Measurements from ENCODE around the gene LDHAL6B. TPM values are rescaled to one million over a fixed set of nuclear protein-coding genes. Genes with fewer than 3 reads are reported as not detected.

The LDHAL6B gene
- total RNA-seq, 1 experiment from 2014 or later: not detected

DNA sequence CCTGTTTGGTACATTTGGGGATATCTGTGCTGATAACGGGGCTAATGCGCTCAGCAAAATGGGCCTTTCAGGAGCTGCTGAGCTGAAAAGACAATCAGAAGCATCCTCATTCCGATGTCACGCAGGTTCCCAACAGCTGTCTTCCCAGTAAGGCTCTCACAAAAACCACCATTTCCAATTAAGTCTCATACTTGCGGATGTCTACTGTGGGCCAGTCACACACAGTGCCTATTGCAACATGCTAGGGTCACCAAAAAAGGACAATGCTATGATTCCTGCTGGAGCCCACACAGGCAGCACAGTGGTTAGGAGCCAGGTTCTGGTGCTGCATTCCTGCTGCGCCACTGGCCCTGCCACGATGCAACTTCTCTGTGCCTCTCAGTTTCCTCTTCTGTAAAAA lies 16.4 kb upstream of the LDHAL6B start:
- no peak overlapping the region for H3K4me3 Mint-ChIP-seq
- TF ChIP-seq SMAD4 (CRISPR knock-in tag; IDR thresholded peaks at IDR 0.05): no peak
- TF ChIP-seq HMGA2 (CRISPR knock-in tag; IDR thresholded peaks at IDR 0.05): no peak
- TF ChIP-seq E2F1 (CRISPR knock-in tag; IDR thresholded peaks at IDR 0.05): no peak
- TF ChIP-seq GABPB1 (CRISPR knock-in tag; IDR thresholded peaks at IDR 0.05): no peak
- TF ChIP-seq NR1H2 (CRISPR knock-in tag; IDR thresholded peaks at IDR 0.05): no peak
- no peak for TF ChIP-seq GTF2I (CRISPR knock-in tag; conservative IDR thresholded peaks at IDR 0.05)
- TF ChIP-seq, protein P1, sequence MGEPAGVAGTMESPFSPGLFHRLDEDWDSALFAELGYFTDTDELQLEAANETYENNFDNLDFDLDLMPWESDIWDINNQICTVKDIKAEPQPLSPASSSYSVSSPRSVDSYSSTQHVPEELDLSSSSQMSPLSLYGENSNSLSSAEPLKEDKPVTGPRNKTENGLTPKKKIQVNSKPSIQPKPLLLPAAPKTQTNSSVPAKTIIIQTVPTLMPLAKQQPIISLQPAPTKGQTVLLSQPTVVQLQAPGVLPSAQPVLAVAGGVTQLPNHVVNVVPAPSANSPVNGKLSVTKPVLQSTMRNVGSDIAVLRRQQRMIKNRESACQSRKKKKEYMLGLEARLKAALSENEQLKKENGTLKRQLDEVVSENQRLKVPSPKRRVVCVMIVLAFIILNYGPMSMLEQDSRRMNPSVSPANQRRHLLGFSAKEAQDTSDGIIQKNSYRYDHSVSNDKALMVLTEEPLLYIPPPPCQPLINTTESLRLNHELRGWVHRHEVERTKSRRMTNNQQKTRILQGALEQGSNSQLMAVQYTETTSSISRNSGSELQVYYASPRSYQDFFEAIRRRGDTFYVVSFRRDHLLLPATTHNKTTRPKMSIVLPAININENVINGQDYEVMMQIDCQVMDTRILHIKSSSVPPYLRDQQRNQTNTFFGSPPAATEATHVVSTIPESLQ (CRISPR knock-in tag; IDR thresholded peaks at IDR 0.05): no peak
- TF ChIP-seq OVOL2 (CRISPR knock-in tag; IDR thresholded peaks at IDR 0.05; ENCODE audit: borderline replicate concordance): no peak
- TF ChIP-seq, protein P2, sequence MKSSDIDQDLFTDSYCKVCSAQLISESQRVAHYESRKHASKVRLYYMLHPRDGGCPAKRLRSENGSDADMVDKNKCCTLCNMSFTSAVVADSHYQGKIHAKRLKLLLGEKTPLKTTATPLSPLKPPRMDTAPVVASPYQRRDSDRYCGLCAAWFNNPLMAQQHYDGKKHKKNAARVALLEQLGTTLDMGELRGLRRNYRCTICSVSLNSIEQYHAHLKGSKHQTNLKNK (CRISPR knock-in tag; IDR thresholded peaks at IDR 0.05): no peak
- no peak for TF ChIP-seq ZNF416 (CRISPR knock-in tag; IDR thresholded peaks at IDR 0.05)
- no peak for TF ChIP-seq JUN (CRISPR knock-in tag; IDR thresholded peaks at IDR 0.05)
- H3K9me3 Mint-ChIP-seq: peaks cover 10% of the 10 kb centered on the region
- H3K27ac Mint-ChIP-seq: no peak overlapping the region
- ChIA-PET CTCF (interaction anchor here (1.0 kb wide), 1 partner anchor 317 kb away, joined by 3 read pairs; no protein-coding TSS in a partner anchor), POLR2A (no interaction called here)
- no peaks in the 10 kb centered on the region for H3K4me1 Mint-ChIP-seq
- DNase-seq (ENCODE audit: low spot score) (no peak), ATAC-seq (no peak)
- peaks cover 58% of the 10 kb centered on the region for H3K36me3 Mint-ChIP-seq
- no peaks in the 10 kb centered on the region for H3K27me3 Mint-ChIP-seq (ENCODE audit: low read depth)

DNA sequence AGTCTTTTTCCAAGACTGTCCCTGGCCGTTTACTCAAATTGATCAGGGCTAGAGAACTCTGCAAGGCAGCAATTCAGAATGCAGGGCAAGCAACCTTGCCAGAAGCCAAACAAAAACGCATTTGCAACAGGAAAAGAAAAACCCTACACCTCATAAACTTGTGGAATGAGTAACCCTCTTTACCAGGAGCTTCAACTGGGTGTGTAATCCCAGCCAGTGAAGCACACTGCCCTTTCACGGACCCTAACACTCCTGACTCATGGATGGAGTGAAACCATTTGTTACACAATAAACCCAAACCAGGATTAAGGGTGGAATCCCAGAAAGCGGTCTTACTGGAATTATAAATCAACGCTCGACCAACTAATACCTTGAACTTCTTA lies 14.8 kb upstream of the LDHAL6B start:
- Mint-ChIP-seq H3K4me3 (no peak overlapping the region), H3K9me3 (peaks cover 10% of the 10 kb centered on the region), H3K27ac (no peak overlapping the region), H3K4me1 (no peaks in the 10 kb centered on the region), H3K36me3 (peaks cover 62% of the 10 kb centered on the region), H3K27me3 (ENCODE audit: low read depth) (no peaks in the 10 kb centered on the region)
- ChIA-PET POLR2A (interaction anchor here (1.3 kb wide), 1 partner anchor 8 kb away, joined by 7 read pairs; no protein-coding TSS in a partner anchor), CTCF (no interaction called here)
- ATAC-seq (no peak), DNase-seq (ENCODE audit: low spot score) (no peak)
- TF ChIP-seq CTCF (IDR thresholded peaks at IDR 0.05): no peak
- TF ChIP-seq ZBTB21 (CRISPR knock-in tag; IDR thresholded peaks at IDR 0.05; ENCODE audit: borderline replicate concordance): no peak
- TF ChIP-seq, protein P3, sequence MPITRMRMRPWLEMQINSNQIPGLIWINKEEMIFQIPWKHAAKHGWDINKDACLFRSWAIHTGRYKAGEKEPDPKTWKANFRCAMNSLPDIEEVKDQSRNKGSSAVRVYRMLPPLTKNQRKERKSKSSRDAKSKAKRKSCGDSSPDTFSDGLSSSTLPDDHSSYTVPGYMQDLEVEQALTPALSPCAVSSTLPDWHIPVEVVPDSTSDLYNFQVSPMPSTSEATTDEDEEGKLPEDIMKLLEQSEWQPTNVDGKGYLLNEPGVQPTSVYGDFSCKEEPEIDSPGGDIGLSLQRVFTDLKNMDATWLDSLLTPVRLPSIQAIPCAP (CRISPR knock-in tag; IDR thresholded peaks at IDR 0.05): no peak
- TF ChIP-seq, protein P4, sequence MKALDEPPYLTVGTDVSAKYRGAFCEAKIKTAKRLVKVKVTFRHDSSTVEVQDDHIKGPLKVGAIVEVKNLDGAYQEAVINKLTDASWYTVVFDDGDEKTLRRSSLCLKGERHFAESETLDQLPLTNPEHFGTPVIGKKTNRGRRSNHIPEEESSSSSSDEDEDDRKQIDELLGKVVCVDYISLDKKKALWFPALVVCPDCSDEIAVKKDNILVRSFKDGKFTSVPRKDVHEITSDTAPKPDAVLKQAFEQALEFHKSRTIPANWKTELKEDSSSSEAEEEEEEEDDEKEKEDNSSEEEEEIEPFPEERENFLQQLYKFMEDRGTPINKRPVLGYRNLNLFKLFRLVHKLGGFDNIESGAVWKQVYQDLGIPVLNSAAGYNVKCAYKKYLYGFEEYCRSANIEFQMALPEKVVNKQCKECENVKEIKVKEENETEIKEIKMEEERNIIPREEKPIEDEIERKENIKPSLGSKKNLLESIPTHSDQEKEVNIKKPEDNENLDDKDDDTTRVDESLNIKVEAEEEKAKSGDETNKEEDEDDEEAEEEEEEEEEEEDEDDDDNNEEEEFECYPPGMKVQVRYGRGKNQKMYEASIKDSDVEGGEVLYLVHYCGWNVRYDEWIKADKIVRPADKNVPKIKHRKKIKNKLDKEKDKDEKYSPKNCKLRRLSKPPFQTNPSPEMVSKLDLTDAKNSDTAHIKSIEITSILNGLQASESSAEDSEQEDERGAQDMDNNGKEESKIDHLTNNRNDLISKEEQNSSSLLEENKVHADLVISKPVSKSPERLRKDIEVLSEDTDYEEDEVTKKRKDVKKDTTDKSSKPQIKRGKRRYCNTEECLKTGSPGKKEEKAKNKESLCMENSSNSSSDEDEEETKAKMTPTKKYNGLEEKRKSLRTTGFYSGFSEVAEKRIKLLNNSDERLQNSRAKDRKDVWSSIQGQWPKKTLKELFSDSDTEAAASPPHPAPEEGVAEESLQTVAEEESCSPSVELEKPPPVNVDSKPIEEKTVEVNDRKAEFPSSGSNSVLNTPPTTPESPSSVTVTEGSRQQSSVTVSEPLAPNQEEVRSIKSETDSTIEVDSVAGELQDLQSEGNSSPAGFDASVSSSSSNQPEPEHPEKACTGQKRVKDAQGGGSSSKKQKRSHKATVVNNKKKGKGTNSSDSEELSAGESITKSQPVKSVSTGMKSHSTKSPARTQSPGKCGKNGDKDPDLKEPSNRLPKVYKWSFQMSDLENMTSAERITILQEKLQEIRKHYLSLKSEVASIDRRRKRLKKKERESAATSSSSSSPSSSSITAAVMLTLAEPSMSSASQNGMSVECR (CRISPR knock-in tag; IDR thresholded peaks at IDR 0.05; ENCODE audit: borderline replicate concordance): no peak
- TF ChIP-seq, protein P5, sequence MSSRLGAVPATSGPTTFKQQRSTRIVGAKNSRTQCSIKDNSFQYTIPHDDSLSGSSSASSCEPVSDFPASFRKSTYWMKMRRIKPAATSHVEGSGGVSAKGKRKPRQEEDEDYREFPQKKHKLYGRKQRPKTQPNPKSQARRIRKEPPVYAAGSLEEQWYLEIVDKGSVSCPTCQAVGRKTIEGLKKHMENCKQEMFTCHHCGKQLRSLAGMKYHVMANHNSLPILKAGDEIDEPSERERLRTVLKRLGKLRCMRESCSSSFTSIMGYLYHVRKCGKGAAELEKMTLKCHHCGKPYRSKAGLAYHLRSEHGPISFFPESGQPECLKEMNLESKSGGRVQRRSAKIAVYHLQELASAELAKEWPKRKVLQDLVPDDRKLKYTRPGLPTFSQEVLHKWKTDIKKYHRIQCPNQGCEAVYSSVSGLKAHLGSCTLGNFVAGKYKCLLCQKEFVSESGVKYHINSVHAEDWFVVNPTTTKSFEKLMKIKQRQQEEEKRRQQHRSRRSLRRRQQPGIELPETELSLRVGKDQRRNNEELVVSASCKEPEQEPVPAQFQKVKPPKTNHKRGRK (CRISPR knock-in tag; IDR thresholded peaks at IDR 0.05; ENCODE audit: borderline replicate concordance): no peak
- TF ChIP-seq GABPB1 (CRISPR knock-in tag; IDR thresholded peaks at IDR 0.05): no peak
